Pancreas (tissue), 10 donors: Measurements from ENCODE around the gene MADD. TPM values are rescaled to one million over a fixed set of nuclear protein-coding genes. Genes with fewer than 3 reads are reported as not detected.
"Not testable (repeated sequence)": the region's sequence is repeated elsewhere in the genome, so short reads cannot be mapped to it uniquely, and the experiment has no call there.

Source experiments
- ATAC-seq, 4 donors: fragments of 200-7000 bp; cut with Tn5 transposase; one replicate each; pipeline versions ENCODE4 v1.8.0 to v1.9.1; 2020; ENCODE audit warnings: mild to moderate bottlenecking in 4 of 4, moderate library complexity in 4 of 4
- DNase-seq, 6 donors: peaks; one replicate each; pipeline ENCODE4 v3.0.0-alpha.2; 2020
- FAIRE-seq: peaks from 2 replicates; lab custom pipeline; 2012; peaks lifted over from hg19 to GRCh38; lab: Jason Lieb, UNC
- H3K27ac ChIP-seq, 4 donors: fragments of 200-600 bp; sonication (generic); 1 replicate in 3 of 4; 2 replicates in 1 of 4; pipeline versions ENCODE4 v1.5.0 to v1.8.0; 2020
- H3K27me3 ChIP-seq, 4 donors: fragments of 200-600 bp; one replicate each; pipeline ENCODE4 v1.8.0; 2021
- H3K36me3 ChIP-seq, 3 donors: fragments of 200-600 bp; sonication (generic) in 1 of 3; one replicate each; pipeline versions ENCODE4 v1.5.0 to v1.8.0; 2020 to 2021
- H3K4me1 ChIP-seq, 3 donors: fragments of 200-600 bp; one replicate each; pipeline ENCODE4 v1.8.0; 2021
- H3K4me3 ChIP-seq, 4 donors: fragments of 200-600 bp; sonication (generic) in 2 of 4; one replicate each; pipeline versions ENCODE4 v1.5.0 to v1.8.0; 2020 to 2021
- H3K9me3 ChIP-seq, 4 donors: fragments of 200-600 bp; one replicate each; pipeline ENCODE4 v1.8.0; 2021
- WGBS, 2 donors: extraction: QIAGEN DNeasy Blood & Tissue Kit; methylation state at CpG; one replicate each; pipeline ENCODE4 v1.1.7; 2013; 5-methylcytosine and 5-hydroxymethylcytosine counted together
- intact Hi-C, 3 donors: fragments of 100-400 bp; cut with DNase I; formaldehyde crosslinking; loops; one replicate each; pipeline versions ENCODE4 v1.11.1 to v1.14.2; 2022
- polyA plus RNA-seq, 2 donors: library from polyadenylated mRNA; stranded (reverse); fragments of 200-250 nt; gene quantifications; one replicate each; pipeline ENCODE4 v1.2.3, GENCODE V29; 2013
- total RNA-seq, 6 donors: library from RNA; stranded (reverse); fragmentation: NEBNext Ultra II Directional in 4 of 6; extraction: Animal tissue kit (Norgen Biotek cat#: 25700) in 4 of 6; gene quantifications; one replicate each; pipeline versions ENCODE4 v1.2.1 to v1.2.4, GENCODE V29; 2021 to 2023
- TF ChIP-seq, protein P1 (sequence below), 4 donors: fragments of 200-600 bp; sonication (generic) in 3 of 4; IDR thresholded peaks; one replicate each; pipeline versions ENCODE4 v1.5.0 to v1.8.0; 2021; ENCODE audit warnings: antibody characterized with exemption in 4 of 4
- donor health status: healthy with polysubstance abuse.
- donor health status: DM: no; HTN: no; CAD: no; lungs with moderate emphysema.
- donor health status: DM: no; HTN: no; CAD: no.
- donor health status: control.
- donor health status: control.
- donor health status: Bipolar disorder and iron deficiency.
- donor health status: DM: yes; HTN: yes; CAD: no.
- donor health status: DM: no; HTN: no; CAD: no.
- donor health status: DM: no; HTN: no; CAD: no.
- donor health status: DM: yes; HTN: yes; CAD: no.

MADD gene
- total and polyA plus RNA-seq, 8 donors: 15.0 to 36.9 (median 21.3) TPM

DNA sequence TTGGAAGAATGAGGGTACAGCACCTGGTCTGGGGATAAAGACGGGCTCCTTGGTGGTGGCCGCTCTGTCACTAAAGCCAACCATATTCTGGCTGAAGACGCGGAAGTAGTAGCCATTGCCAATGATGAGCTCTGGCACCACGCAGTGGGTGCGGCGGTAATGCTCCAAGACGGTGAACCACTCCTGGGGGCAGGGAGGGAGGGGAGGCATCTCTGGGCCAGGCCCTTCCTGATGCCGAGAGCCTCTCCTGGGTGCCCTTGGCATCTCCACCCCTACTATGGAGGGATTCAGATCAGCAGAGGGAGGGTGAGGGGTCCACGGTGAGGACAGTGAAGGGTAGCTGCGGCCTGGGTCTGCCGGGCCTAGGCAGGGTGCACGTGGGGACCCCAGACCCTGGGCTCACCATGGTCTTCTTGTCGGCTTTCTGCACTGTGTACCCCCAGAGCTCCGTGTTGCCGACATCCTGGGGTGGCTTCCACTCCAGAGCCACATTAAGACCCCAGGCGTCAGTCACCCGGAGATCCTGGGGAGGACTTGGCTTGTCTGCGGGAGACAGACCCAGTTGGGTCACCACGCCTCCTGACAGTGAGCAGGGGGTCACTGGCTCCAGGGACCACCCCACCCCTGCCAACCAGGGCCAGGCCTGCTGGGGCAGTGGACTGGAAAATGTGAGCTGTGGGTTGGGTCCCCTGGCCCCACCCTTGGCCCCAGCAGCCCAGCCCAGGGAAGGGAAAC lies 63.0 kb downstream of the MADD start:
- Histone ChIP-seq H3K9me3 (no peaks in the 10 kb centered on the region), H3K27ac (no peak overlapping the region), H3K4me3 (no peak overlapping the region), H3K36me3 (peaks cover 0 to 9% (median 8%) of the 10 kb centered on the region in 3 donors), H3K4me1 (no peaks in the 10 kb centered on the region), H3K27me3 (no peaks in the 10 kb centered on the region)
- DNase-seq: no peak
- intact Hi-C loops: no loop called here
- 90 to 94% methylated on average over 19 to 20 of the region's 20 CpGs for WGBS, 2 donors
- TF ChIP-seq, protein P1, sequence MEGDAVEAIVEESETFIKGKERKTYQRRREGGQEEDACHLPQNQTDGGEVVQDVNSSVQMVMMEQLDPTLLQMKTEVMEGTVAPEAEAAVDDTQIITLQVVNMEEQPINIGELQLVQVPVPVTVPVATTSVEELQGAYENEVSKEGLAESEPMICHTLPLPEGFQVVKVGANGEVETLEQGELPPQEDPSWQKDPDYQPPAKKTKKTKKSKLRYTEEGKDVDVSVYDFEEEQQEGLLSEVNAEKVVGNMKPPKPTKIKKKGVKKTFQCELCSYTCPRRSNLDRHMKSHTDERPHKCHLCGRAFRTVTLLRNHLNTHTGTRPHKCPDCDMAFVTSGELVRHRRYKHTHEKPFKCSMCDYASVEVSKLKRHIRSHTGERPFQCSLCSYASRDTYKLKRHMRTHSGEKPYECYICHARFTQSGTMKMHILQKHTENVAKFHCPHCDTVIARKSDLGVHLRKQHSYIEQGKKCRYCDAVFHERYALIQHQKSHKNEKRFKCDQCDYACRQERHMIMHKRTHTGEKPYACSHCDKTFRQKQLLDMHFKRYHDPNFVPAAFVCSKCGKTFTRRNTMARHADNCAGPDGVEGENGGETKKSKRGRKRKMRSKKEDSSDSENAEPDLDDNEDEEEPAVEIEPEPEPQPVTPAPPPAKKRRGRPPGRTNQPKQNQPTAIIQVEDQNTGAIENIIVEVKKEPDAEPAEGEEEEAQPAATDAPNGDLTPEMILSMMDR (IDR thresholded peaks at IDR 0.05): no peak
- no peak for FAIRE-seq
- ATAC-seq: no peak

DNA sequence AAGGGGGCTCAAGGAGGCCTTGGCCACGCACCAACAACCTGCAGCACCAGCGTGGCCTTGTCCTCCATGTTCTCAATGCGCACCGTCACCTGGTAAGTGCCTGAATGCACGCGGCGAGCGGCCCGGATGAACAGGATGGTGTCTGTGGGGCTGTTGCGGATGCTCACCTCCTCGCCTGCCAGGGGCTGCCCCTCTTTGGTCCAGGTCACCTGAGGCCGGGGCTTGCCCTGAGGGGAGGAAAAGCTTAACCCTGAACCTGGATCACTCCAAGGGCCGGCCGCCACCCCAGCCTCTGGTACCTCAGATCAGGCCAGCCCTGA lies 63.6 kb downstream of the MADD start:
- Histone ChIP-seq H3K36me3 (peaks cover 0 to 9% (median 8%) of the 10 kb centered on the region in 3 donors), H3K4me3 (no peak overlapping the region), H3K4me1 (no peaks in the 10 kb centered on the region), H3K27me3 (no peaks in the 10 kb centered on the region), H3K9me3 (no peaks in the 10 kb centered on the region), H3K27ac (no peak overlapping the region)
- intact Hi-C loops: no loop called here
- DNase-seq (no peak), FAIRE-seq (no peak), ATAC-seq (no peak)
- WGBS, 2 donors: 92 to 95% methylated on average over 14 of the region's 14 CpGs
- TF ChIP-seq, protein P1 (IDR thresholded peaks at IDR 0.05): no peak

DNA sequence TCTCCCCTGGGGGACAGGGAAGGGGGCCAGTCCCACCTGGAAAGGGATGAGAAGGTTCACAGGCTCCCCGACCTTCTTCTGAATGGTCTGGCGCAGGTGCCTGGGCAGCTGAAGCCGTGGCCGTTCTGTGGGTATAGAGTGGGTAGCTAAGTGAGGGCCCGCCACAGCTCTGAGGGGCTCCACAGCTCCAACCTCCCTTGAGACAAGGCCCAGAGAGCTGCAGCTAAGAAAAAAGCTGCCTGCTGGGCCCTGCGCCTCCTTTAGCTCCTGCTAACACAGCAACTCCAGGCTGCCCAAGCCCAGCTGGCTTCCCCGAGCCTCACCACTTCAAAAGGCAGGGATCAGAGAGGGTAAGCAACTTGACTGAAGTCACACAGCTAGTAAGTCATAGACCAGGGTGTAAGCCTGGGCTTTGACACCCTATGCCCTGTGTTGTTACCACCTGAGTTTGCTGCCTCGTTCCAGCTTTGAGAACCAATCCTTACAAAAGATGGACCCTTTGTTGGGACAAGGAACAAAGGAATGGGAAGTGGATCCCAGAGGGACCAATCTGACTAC lies 64.0 kb downstream of the MADD start:
- FAIRE-seq (no peak), DNase-seq (no peak), ATAC-seq (no peak)
- H3K27ac ChIP-seq: no peak overlapping the region
- H3K36me3 ChIP-seq: peaks cover 0 to 8% (median 6%) of the 10 kb centered on the region in 3 donors
- H3K27me3 ChIP-seq: no peaks in the 10 kb centered on the region
- no peaks in the 10 kb centered on the region for H3K4me1 ChIP-seq
- intact Hi-C loops: no loop called here
- no peak overlapping the region for H3K4me3 ChIP-seq
- TF ChIP-seq, protein P1 (IDR thresholded peaks at IDR 0.05): no peak
- WGBS, 2 donors: 83 to 88% methylated on average over 7 to 8 of the region's 8 CpGs
- H3K9me3 ChIP-seq: no peaks in the 10 kb centered on the region

DNA sequence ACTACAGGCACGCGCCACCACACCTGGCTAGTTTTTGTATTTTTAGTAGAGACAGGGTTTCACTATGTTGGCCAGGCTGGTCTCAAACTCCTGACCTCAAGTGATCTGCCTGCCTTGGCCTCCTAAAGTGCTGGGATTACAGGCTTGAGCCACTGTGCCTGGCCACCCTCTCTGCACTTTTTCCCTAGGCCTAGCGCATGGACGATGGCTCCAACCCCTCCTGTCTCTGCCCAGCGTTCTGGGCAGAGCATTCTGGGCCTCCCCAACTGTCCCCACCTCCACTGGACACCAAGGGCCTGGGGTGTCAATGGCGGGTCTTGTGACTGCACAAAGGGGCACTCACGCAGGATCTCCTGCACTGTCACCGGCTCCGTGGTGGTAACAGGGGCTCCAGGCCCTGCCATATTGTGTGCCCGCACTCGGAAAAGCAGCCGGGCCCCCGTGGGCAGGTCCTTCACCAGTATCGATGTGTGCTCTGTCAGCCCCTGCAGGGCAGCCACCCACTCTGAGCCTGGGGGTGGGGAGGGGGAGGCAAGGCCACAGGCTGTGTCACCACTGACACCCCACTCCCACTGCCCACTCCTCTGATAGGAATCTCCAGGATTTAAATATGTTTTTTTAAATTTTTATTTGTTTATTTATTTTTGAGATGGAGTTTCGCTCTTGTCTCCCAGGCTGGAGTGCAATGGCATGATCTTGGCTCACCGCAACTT lies 64.9 kb downstream of the MADD start:
- ATAC-seq, H3K27ac ChIP-seq, intact Hi-C loops, H3K27me3 ChIP-seq, H3K36me3 ChIP-seq, FAIRE-seq, H3K4me1 ChIP-seq, H3K4me3 ChIP-seq, H3K9me3 ChIP-seq: not testable (repeated sequence)
- DNase-seq: peak in 1 of 6 donors; percentile 55
- 93 to 97% methylated on average over 16 of the region's 16 CpGs for WGBS, 2 donors

DNA sequence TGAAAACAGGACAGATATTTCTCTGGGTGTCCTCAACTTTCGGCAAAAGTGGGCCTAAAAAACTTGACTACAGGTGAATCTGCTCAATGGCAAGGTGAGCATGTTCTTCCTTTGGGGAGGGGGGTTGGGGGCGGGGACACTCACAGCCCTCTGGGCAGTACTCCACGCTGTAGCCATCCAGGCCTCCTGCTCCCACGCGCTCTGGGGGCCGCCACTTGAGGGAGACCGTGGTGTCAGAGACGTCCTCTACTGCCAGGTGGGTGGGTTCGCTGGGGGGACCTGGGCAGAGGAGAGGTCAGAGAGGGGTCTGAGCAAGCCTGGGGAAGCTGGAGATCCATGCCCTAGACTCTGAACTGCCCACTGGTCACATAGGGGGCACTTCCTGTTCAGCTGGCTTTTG lies 65.8 kb downstream of the MADD start:
- TF ChIP-seq, protein P1 (IDR thresholded peaks at IDR 0.05): no peak
- intact Hi-C loops: no loop called here
- Histone ChIP-seq H3K4me3 (no peak overlapping the region), H3K4me1 (no peaks in the 10 kb centered on the region), H3K27ac (no peak overlapping the region), H3K27me3 (no peaks in the 10 kb centered on the region), H3K36me3 (no peaks in the 10 kb centered on the region), H3K9me3 (no peaks in the 10 kb centered on the region)
- no peak for FAIRE-seq
- WGBS, 2 donors: 81 to 82% methylated on average over 9 of the region's 9 CpGs
- peak in 1 of 6 donors; percentile 48 for DNase-seq
- no peak for ATAC-seq
